HepG2 (cell line): ENCODE results near the gene ZNF831.

Experiments used
- HDAC2 ChIP-seq: sonication (generic); formaldehyde crosslinking; IDR thresholded peaks from 2 replicates; pipeline ENCODE4 v1.4.0; 2020; ENCODE audit warnings: missing genetic modification reagents
- PATZ1 ChIP-seq: sonication (generic); formaldehyde crosslinking; IDR thresholded peaks from 2 replicates; pipeline ENCODE4 v1.4.0; 2020; ENCODE audit warnings: missing genetic modification reagents
- SIN3A ChIP-seq: IDR thresholded peaks from 2 replicates; pipeline ENCODE4 v1.6.1; 2011; ENCODE audit warnings: low read depth, mild to moderate bottlenecking, control low read depth, low read length, borderline replicate concordance
- SOX5 ChIP-seq: IDR thresholded peaks from 2 replicates; pipeline ENCODE4 v1.6.1; 2016; ENCODE audit warnings: borderline replicate concordance
- THAP8 ChIP-seq: sonication (generic); formaldehyde crosslinking; IDR thresholded peaks from 2 replicates; pipeline ENCODE4 v1.5.1; 2020; ENCODE audit warnings: missing genetic modification reagents, mild to moderate bottlenecking, borderline replicate concordance
- USF2 ChIP-seq, 2 experiments: sonication (generic) in 1 of 2; formaldehyde crosslinking in 1 of 2; IDR thresholded peaks; 2 replicates each; pipeline versions ENCODE4 v1.5.1 to v1.6.1; 2011 to 2020; ENCODE audit warnings: borderline replicate concordance in 1 of 2, low read depth in 1 of 2, low read length in 1 of 2, mild to moderate bottlenecking in 1 of 2, missing genetic modification reagents in 1 of 2, moderate library complexity in 1 of 2
- YY1 ChIP-seq: IDR thresholded peaks from 2 replicates; pipeline ENCODE4 v1.6.1; 2011; ENCODE audit warnings: low read length, low read depth, moderate library complexity, mild to moderate bottlenecking; ENCODE audit not compliant: insufficient read depth, insufficient replicate concordance
- ZBTB7B ChIP-seq: sonication (generic); formaldehyde crosslinking; IDR thresholded peaks from 2 replicates; pipeline ENCODE4 v1.4.0; 2020; ENCODE audit warnings: missing genetic modification reagents
- ZNF660 ChIP-seq: sonication (generic); formaldehyde crosslinking; IDR thresholded peaks from 2 replicates; pipeline ENCODE4 v1.5.1; 2020; ENCODE audit warnings: mild to moderate bottlenecking, low read depth, missing genetic modification reagents, borderline replicate concordance
- ZNF691 ChIP-seq: sonication (generic); formaldehyde crosslinking; IDR thresholded peaks from 2 replicates; pipeline ENCODE4 v1.4.0; 2020; ENCODE audit warnings: missing genetic modification reagents, low read depth, mild to moderate bottlenecking, borderline replicate concordance
- ZNF776 ChIP-seq: sonication (generic); formaldehyde crosslinking; IDR thresholded peaks from 2 replicates; pipeline ENCODE4 v1.4.0; 2020; ENCODE audit warnings: mild to moderate bottlenecking, missing genetic modification reagents

GRCh38 chr20:59176812-59177211 is 13.2 kb downstream of the ZNF831 start:
- TF ChIP-seq YY1 (no peak), USF2 (IDR thresholded peaks at IDR 0.05; ENCODE audit: low read depth, low read length) (no peak), USF2 (CRISPR knock-in tag; IDR thresholded peaks at IDR 0.05; ENCODE audit: borderline replicate concordance) (no peak), ZNF691 (CRISPR knock-in tag) (no peak), ZBTB7B (no peak), THAP8 (CRISPR knock-in tag) (no peak), ZNF776 (no peak), SIN3A (no peak), ZNF660 (CRISPR knock-in tag) (no peak), SOX5 (CRISPR knock-in tag) (no peak), HDAC2 (CRISPR knock-in tag) (no peak), PATZ1 (no peak)
